Stimulated activated CD8-positive, alpha-beta memory T cell treated with anti-CD3 and anti-CD28 coated beads, Interleukin-12 subunit alpha, Interleukin-12 subunit beta, amount 100 ng/mL, for 24 hours (primary cell): ENCODE results near the gene GTF2F1.
"Not testable (repeated sequence)": the region's sequence is repeated elsewhere in the genome, so short reads cannot be mapped to it uniquely, and the experiment has no call there.

ENCODE experiments used
- DNase-seq: peaks from one replicate; pipeline ENCODE4 v3.0.0-alpha.2; 2020; ENCODE audit errors: extremely low read depth

The GTF2F1 gene

DNA sequence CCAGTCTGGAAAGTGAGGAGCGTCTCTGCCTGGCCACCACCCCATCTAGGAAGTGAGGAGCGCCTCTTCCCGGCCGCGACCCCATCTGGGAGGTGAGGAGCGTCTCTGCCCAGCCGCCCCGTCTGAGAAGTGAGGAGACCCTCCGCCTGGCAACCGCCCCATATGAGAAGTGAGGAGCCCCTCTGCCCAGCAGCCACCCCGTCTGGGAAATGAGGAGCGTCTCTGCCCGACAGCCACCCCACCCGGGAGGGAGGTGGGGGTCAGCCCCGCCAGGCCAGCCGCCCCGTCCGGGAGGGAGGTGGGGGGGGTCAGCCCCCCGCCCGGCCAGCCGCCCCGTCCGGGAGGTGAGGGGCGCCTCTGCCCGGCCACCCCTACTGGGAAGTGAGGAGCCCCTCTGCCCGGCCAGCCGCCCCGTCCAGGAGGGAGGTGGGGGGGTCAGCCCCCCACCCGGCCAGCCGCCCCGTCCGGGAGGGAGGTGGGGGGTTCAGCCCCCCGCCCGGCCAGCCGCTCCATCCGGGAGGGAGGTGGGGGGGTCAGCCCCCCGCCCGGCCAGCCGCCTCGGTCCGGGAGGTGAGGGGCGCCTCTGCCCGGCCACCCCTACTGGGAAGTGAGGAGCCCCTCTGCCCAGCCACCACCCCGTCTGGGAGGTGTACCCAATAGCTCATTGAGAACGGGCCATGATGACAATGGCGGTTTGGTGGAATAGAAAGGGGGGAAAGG is 37.5 kb downstream of the GTF2F1 start:
- DNase-seq: not testable (repeated sequence)

DNA sequence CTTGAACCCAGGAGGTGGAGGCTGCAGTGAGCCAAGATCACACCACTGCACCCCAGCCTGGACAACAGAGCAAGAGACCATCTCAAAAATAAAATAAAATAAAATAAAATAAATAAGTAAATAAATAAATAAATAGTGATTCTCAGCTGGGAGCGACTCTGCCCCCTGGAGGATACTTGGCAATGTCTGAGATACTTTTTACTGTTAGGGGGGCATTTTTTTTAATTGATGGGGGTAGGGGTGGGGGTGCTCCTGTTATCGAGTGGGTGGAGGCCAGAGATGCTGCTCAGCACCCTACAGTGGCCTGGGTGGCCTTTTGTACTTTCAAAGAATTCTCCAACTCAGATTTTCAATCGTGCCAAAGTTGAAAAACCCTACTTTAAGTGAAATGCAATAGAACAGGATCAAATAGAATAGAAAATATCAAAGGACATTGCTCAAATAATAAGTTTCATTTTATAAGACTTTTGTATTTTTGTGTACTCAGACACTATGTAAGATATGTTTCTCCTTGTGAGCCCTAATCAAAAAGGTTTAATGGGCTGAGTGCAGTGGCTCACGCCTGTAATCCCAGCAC is 38.8 kb downstream of the GTF2F1 start:
- DNase-seq: no peak

GRCh38 chr19:6352381-6353165 is 40.4 kb downstream of the GTF2F1 start:
- no peak for DNase-seq

- DNase-seq: no peak
Measured at GRCh38 chr19:6350688-6351087, 42.3 kb downstream of the GTF2F1 start.

- DNase-seq: not testable (repeated sequence)
Measured at GRCh38 chr19:6349271-6349670, 43.7 kb downstream of the GTF2F1 start.

GRCh38 chr19:6343462-6343861 is 49.5 kb downstream of the GTF2F1 start:
- DNase-seq: no peak

GRCh38 chr19:6340493-6341201 is 52.3 kb downstream of the GTF2F1 start:
- DNase-seq: no peak

- no peak for DNase-seq
Measured at GRCh38 chr19:6334490-6335285, 58.3 kb downstream of the GTF2F1 start.

DNA sequence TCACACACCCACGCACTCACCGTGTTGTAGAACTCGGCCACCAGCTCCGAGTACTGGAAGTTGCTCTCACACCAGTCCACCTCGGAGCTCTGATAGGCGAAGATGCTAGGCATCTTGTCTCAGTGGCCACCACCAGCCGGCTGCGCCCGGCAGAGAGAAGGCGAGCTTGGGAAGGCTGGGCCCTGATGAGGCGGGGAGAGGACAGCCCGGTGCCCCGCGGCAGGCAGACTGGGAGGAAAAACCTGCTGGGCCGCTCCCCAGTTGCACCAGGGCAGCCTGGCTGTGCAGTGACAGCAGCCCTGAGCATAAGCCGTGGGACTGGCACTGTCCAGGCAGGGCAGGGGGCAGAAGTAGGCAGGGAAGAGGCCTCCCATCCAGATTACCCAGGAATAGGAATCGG is 59.5 kb downstream of the GTF2F1 start, which contains the start of gene ACER1:
TSS of gene ACER1 (minus strand) at position 174 of the 400 bp plus-strand sequence. CDS start at position 113, 61 bp downstream.
- DNase-seq: no peak
